ENCODE measurements around the gene GRM7.

- no peak for TF ChIP-seq CTCF (conservative IDR thresholded peaks at IDR 0.05; ENCODE audit: low read depth, low read length)
- no peak for TF ChIP-seq EZH2 (IDR thresholded peaks at IDR 0.05; ENCODE audit: borderline replicate concordance, low read depth, low read length, poor library complexity, severe bottlenecking)
Measured at GRCh38 chr3:7112523-7113056, 251.7 kb downstream of the GRM7 start.

Data from A673 (cell line).